Pancreas (tissue), 10 donors: ENCODE measurements around the gene SIX4. TPM values are rescaled to one million over a fixed set of nuclear protein-coding genes. Genes with fewer than 3 reads are reported as not detected.

ENCODE experiments used
- ATAC-seq, 4 donors: fragments of 200-7000 bp; cut with Tn5 transposase; one replicate each; pipeline versions ENCODE4 v1.8.0 to v1.9.1; 2020; ENCODE audit warnings: mild to moderate bottlenecking in 4 of 4, moderate library complexity in 4 of 4
- DNase-seq, 6 donors: peaks; one replicate each; pipeline ENCODE4 v3.0.0-alpha.2; 2020
- FAIRE-seq: peaks from 2 replicates; lab custom pipeline; 2012; peaks lifted over from hg19 to GRCh38; lab: Jason Lieb, UNC
- H3K27ac ChIP-seq, 4 donors: fragments of 200-600 bp; sonication (generic); 1 replicate in 3 of 4; 2 replicates in 1 of 4; pipeline versions ENCODE4 v1.5.0 to v1.8.0; 2020
- H3K27me3 ChIP-seq, 4 donors: fragments of 200-600 bp; one replicate each; pipeline ENCODE4 v1.8.0; 2021
- H3K36me3 ChIP-seq, 3 donors: fragments of 200-600 bp; sonication (generic) in 1 of 3; one replicate each; pipeline versions ENCODE4 v1.5.0 to v1.8.0; 2020 to 2021
- H3K4me1 ChIP-seq, 3 donors: fragments of 200-600 bp; one replicate each; pipeline ENCODE4 v1.8.0; 2021
- H3K4me3 ChIP-seq, 4 donors: fragments of 200-600 bp; sonication (generic) in 2 of 4; one replicate each; pipeline versions ENCODE4 v1.5.0 to v1.8.0; 2020 to 2021
- H3K9me3 ChIP-seq, 4 donors: fragments of 200-600 bp; one replicate each; pipeline ENCODE4 v1.8.0; 2021
- CTCF ChIP-seq, 4 donors: fragments of 200-600 bp; sonication (generic) in 3 of 4; IDR thresholded peaks; one replicate each; pipeline versions ENCODE4 v1.5.0 to v1.8.0; 2021; ENCODE audit warnings: antibody characterized with exemption in 4 of 4
- WGBS, 2 donors: extraction: QIAGEN DNeasy Blood & Tissue Kit; methylation state at CpG; one replicate each; pipeline ENCODE4 v1.1.7; 2013; 5-methylcytosine and 5-hydroxymethylcytosine counted together
- intact Hi-C, 3 donors: fragments of 100-400 bp; cut with DNase I; formaldehyde crosslinking; loops; one replicate each; pipeline versions ENCODE4 v1.11.1 to v1.14.2; 2022
- polyA plus RNA-seq, 2 donors: library from polyadenylated mRNA; stranded (reverse); fragments of 200-250 nt; gene quantifications; one replicate each; pipeline ENCODE4 v1.2.3, GENCODE V29; 2013
- total RNA-seq, 6 donors: library from RNA; stranded (reverse); fragmentation: NEBNext Ultra II Directional in 4 of 6; extraction: Animal tissue kit (Norgen Biotek cat#: 25700) in 4 of 6; gene quantifications; one replicate each; pipeline versions ENCODE4 v1.2.1 to v1.2.4, GENCODE V29; 2021 to 2023
- donor health status: healthy with polysubstance abuse.
- donor health status: DM: no; HTN: no; CAD: no; lungs with moderate emphysema.
- donor health status: DM: no; HTN: no; CAD: no.
- donor health status: control.
- donor health status: control.
- donor health status: Bipolar disorder and iron deficiency.
- donor health status: DM: yes; HTN: yes; CAD: no.
- donor health status: DM: no; HTN: no; CAD: no.
- donor health status: DM: no; HTN: no; CAD: no.
- donor health status: DM: yes; HTN: yes; CAD: no.

The SIX4 gene
- total and polyA plus RNA-seq, 8 donors: 0.33 to 4.1 (median 2.2) TPM

- FAIRE-seq (no peak), DNase-seq (no peak), ATAC-seq (peak in 2 of 4 donors; percentile 50 to 57)
- TF ChIP-seq CTCF (IDR thresholded peaks at IDR 0.05): no peak
- Histone ChIP-seq H3K27ac (no peak overlapping the region), H3K27me3 (no peaks in the 10 kb centered on the region), H3K36me3 (no peaks in the 10 kb centered on the region), H3K4me3 (no peak overlapping the region), H3K4me1 (peaks cover 0 to 3% (median 0%) of the 10 kb centered on the region in 3 donors), H3K9me3 (no peaks in the 10 kb centered on the region)
- 92 to 93% methylated on average over 7 of the region's 7 CpGs for WGBS, 2 donors
- intact Hi-C loops: no loop called here
These were observed 29.3 kb upstream of the SIX4 start for GRCh38 chr14:60753264-60754119.

GRCh38 chr14:60744566-60744965 is 20.4 kb upstream of the SIX4 start:
- Histone ChIP-seq H3K27me3 (no peaks in the 10 kb centered on the region), H3K4me3 (no peak overlapping the region), H3K36me3 (no peaks in the 10 kb centered on the region), H3K9me3 (peaks cover 0 to 6% (median 0%) of the 10 kb centered on the region in 4 donors), H3K27ac (no peak overlapping the region), H3K4me1 (no peaks in the 10 kb centered on the region)
- intact Hi-C loops: no loop called here
- ATAC-seq (no peak), FAIRE-seq (no peak), DNase-seq (no peak)
- no peak for TF ChIP-seq CTCF (IDR thresholded peaks at IDR 0.05)

GRCh38 chr14:60738843-60739508 is 14.8 kb upstream of the SIX4 start:
- H3K36me3 ChIP-seq: no peaks in the 10 kb centered on the region
- H3K27ac ChIP-seq: no peak overlapping the region
- peaks cover 0 to 11% (median 4%) of the 10 kb centered on the region in 3 donors for H3K4me1 ChIP-seq
- intact Hi-C loops: no loop called here
- H3K9me3 ChIP-seq: peaks cover 0 to 6% (median 0%) of the 10 kb centered on the region in 4 donors
- TF ChIP-seq CTCF (IDR thresholded peaks at IDR 0.05): no peak
- H3K4me3 ChIP-seq: no peak overlapping the region
- no peaks in the 10 kb centered on the region for H3K27me3 ChIP-seq
- FAIRE-seq (no peak), ATAC-seq (no peak), DNase-seq (no peak)
- 83 to 88% methylated on average over 4 of the region's 4 CpGs for whole genome bisulfite sequencing, 2 donors

GRCh38 chr14:60736494-60736893 is 12.3 kb upstream of the SIX4 start:
- FAIRE-seq: no peak
- no peak for ATAC-seq
- Histone ChIP-seq H3K4me1 (peaks cover 0 to 11% (median 4%) of the 10 kb centered on the region in 3 donors), H3K36me3 (no peaks in the 10 kb centered on the region), H3K9me3 (no peaks in the 10 kb centered on the region), H3K27me3 (no peaks in the 10 kb centered on the region), H3K27ac (no peak overlapping the region), H3K4me3 (no peak overlapping the region)
- WGBS, 2 donors: 19 to 35% methylated on average over 4 of the region's 4 CpGs
- DNase-seq: no peak
- intact Hi-C loops: no loop called here
- no peak for TF ChIP-seq CTCF (IDR thresholded peaks at IDR 0.05)
